Measurements from ENCODE around the gene CHRNA7.

- TF ChIP-seq POLR2A (IDR thresholded peaks at IDR 0.05) (no peak), CTCF (IDR thresholded peaks at IDR 0.05) (no peak)
These were observed 75.2 kb downstream of the CHRNA7 start for GRCh38 chr15:32105258-32106241.

Data from breast epithelium (tissue), 3 donors.